HEK293 (cell line): ENCODE measurements around the gene ELF3.
A peak's percentile ranks its signal among the peaks of the same experiment; 100 is the strongest.

Experiments
- FEZF1 ChIP-seq: fragments of 450-650 bp; formaldehyde crosslinking; IDR thresholded peaks from 2 replicates; pipeline ENCODE4 v1.5.1; 2016; ENCODE audit warnings: missing biosample characterization, missing genetic modification characterization
- HOXD13 ChIP-seq: sonication (generic); formaldehyde crosslinking; IDR thresholded peaks from 2 replicates; pipeline ENCODE4 v1.8.0; 2022; ENCODE audit warnings: missing genetic modification reagents, borderline replicate concordance
- KLF9 ChIP-seq: fragments of 450-650 bp; formaldehyde crosslinking; IDR thresholded peaks from 2 replicates; pipeline ENCODE4 v1.5.1; 2016; ENCODE audit warnings: missing biosample characterization, missing genetic modification characterization, low read depth
- MYNN ChIP-seq: fragments of 450-650 bp; formaldehyde crosslinking; IDR thresholded peaks from 2 replicates; pipeline ENCODE4 v1.5.1; 2016; ENCODE audit warnings: missing biosample characterization, missing genetic modification characterization, borderline replicate concordance
- MZF1 ChIP-seq: fragments of 450-650 bp; formaldehyde crosslinking; IDR thresholded peaks from 2 replicates; pipeline ENCODE4 v1.5.1; 2017; ENCODE audit warnings: missing biosample characterization, missing genetic modification characterization, borderline replicate concordance
- SALL2 ChIP-seq: fragments of 450-650 bp; formaldehyde crosslinking; IDR thresholded peaks from 2 replicates; pipeline ENCODE4 v1.5.0; 2017; ENCODE audit warnings: missing biosample characterization, mild to moderate bottlenecking, missing genetic modification characterization, borderline replicate concordance
- SP2 ChIP-seq: fragments of 450-650 bp; formaldehyde crosslinking; IDR thresholded peaks from 2 replicates; pipeline ENCODE4 v1.5.1; 2016; ENCODE audit warnings: missing biosample characterization, missing genetic modification characterization
- TCF7L2 ChIP-seq: IDR thresholded peaks from 2 replicates; pipeline ENCODE4 v1.6.1; 2011; ENCODE audit warnings: low read depth, mild to moderate bottlenecking, inconsistent platforms, low read length, moderate library complexity, borderline replicate concordance
- YY2 ChIP-seq: fragments of 450-650 bp; formaldehyde crosslinking; IDR thresholded peaks from 2 replicates; pipeline ENCODE4 v1.5.1; 2016; ENCODE audit warnings: missing biosample characterization, missing genetic modification characterization
- ZBTB20 ChIP-seq: fragments of 450-650 bp; formaldehyde crosslinking; IDR thresholded peaks from 2 replicates; pipeline ENCODE4 v1.5.1; 2016; ENCODE audit warnings: missing biosample characterization, missing genetic modification characterization
- ZNF112 ChIP-seq: fragments of 450-650 bp; formaldehyde crosslinking; IDR thresholded peaks from 2 replicates; pipeline ENCODE4 v1.5.0; 2017; ENCODE audit warnings: missing biosample characterization, missing genetic modification characterization
- ZNF121 ChIP-seq: fragments of 450-650 bp; formaldehyde crosslinking; IDR thresholded peaks from 2 replicates; pipeline ENCODE4 v1.5.1; 2016; ENCODE audit warnings: missing biosample characterization, missing genetic modification characterization
- ZNF146 ChIP-seq: fragments of 450-650 bp; formaldehyde crosslinking; IDR thresholded peaks from 2 replicates; pipeline ENCODE4 v1.5.1; 2016; ENCODE audit warnings: missing biosample characterization, missing genetic modification characterization
- ZNF16 ChIP-seq: fragments of 450-650 bp; formaldehyde crosslinking; IDR thresholded peaks from 2 replicates; pipeline ENCODE4 v1.5.1; 2016; ENCODE audit warnings: low read depth, missing biosample characterization, missing genetic modification characterization
- ZNF221 ChIP-seq: fragments of 450-650 bp; formaldehyde crosslinking; IDR thresholded peaks from 2 replicates; pipeline ENCODE4 v1.5.1; 2017; ENCODE audit warnings: missing biosample characterization, missing genetic modification characterization, borderline replicate concordance
- ZNF239 ChIP-seq: fragments of 450-650 bp; formaldehyde crosslinking; IDR thresholded peaks from 2 replicates; pipeline ENCODE4 v1.5.1; 2016; ENCODE audit warnings: missing biosample characterization, missing genetic modification characterization
- ZNF24 ChIP-seq: fragments of 450-650 bp; formaldehyde crosslinking; IDR thresholded peaks from 2 replicates; pipeline ENCODE4 v1.5.1; 2016; ENCODE audit warnings: missing biosample characterization, missing genetic modification characterization
- ZNF530 ChIP-seq: fragments of 450-650 bp; formaldehyde crosslinking; IDR thresholded peaks from 2 replicates; pipeline ENCODE4 v1.5.1; 2016; ENCODE audit warnings: low read depth, missing biosample characterization, missing genetic modification characterization
- ZNF624 ChIP-seq: fragments of 450-650 bp; formaldehyde crosslinking; IDR thresholded peaks from 2 replicates; pipeline ENCODE4 v1.5.1; 2017; ENCODE audit warnings: missing biosample characterization, missing genetic modification characterization
- ZNF670 ChIP-seq: fragments of 450-650 bp; formaldehyde crosslinking; IDR thresholded peaks from 2 replicates; pipeline ENCODE4 v1.5.1; 2016; ENCODE audit warnings: missing biosample characterization, missing genetic modification characterization, low read depth
- ZNF791 ChIP-seq: fragments of 450-650 bp; formaldehyde crosslinking; IDR thresholded peaks from 2 replicates; pipeline ENCODE4 v1.5.1; 2016; ENCODE audit warnings: missing biosample characterization, missing genetic modification characterization
- TF ChIP-seq, protein P1 (sequence below): fragments of 450-650 bp; formaldehyde crosslinking; IDR thresholded peaks from 2 replicates; pipeline ENCODE4 v1.5.1; 2016; ENCODE audit warnings: missing biosample characterization, missing genetic modification characterization
- TF ChIP-seq, protein P2 (sequence below): sonication (generic); formaldehyde crosslinking; IDR thresholded peaks from 2 replicates; pipeline ENCODE4 v1.8.1; 2022; ENCODE audit warnings: mild to moderate bottlenecking, moderate library complexity, missing genetic modification reagents
- TF ChIP-seq, protein P3 (sequence below): fragments of 450-650 bp; formaldehyde crosslinking; IDR thresholded peaks from 2 replicates; pipeline ENCODE4 v1.5.1; 2017; ENCODE audit warnings: missing biosample characterization, missing genetic modification characterization
- TF ChIP-seq, protein P4 (sequence below): fragments of 450-650 bp; formaldehyde crosslinking; IDR thresholded peaks from 2 replicates; pipeline ENCODE4 v1.5.1; 2016; ENCODE audit warnings: missing biosample characterization, missing genetic modification characterization
- TF ChIP-seq, protein P5 (sequence below): fragments of 450-650 bp; IDR thresholded peaks from 2 replicates; pipeline ENCODE4 v1.5.1; 2018; ENCODE audit warnings: missing biosample characterization, mild to moderate bottlenecking, missing genetic modification characterization
- TF ChIP-seq, protein P6 (sequence below): fragments of 450-650 bp; formaldehyde crosslinking; IDR thresholded peaks from 2 replicates; pipeline ENCODE4 v1.5.1; 2016; ENCODE audit warnings: missing biosample characterization, missing genetic modification characterization, low read depth
- TF ChIP-seq, protein P7 (sequence below): fragments of 450-650 bp; formaldehyde crosslinking; IDR thresholded peaks from 2 replicates; pipeline ENCODE4 v1.5.1; 2016; ENCODE audit warnings: missing biosample characterization, missing genetic modification characterization

ELF3 gene

DNA sequence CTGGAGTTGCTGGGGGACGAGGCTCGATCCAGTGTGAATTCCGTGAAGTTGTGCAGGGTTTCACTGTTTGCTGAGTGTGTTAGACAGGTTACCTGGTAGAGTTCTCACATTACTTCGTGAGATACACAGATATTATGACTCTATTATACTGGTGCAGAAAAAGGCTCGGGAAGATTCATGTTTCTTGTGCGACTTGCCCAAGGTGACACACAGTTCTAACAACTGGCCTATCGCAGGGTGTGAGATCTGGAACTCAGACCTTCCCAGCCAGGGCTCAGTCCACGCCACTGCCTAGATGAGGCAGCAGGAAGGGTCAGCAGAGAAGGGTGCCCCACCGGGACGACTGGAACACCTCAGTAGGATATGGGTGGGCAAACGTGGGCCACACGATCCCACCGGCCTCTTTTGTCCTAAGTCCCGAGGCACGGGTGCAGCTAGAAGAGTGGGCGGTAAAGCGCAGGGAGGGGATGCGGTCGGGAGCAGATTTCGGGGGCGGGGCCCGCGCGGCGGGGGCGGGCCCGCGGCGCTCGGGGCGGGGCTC, 28.2 kb upstream of the ELF3 start (continued):
- TF ChIP-seq MYNN (tag by site-specific recombination) (no peak), ZNF239 (tag by site-specific recombination) (no peak), ZNF16 (tag by site-specific recombination) (no peak), FEZF1 (no peak), ZNF146 (tag by site-specific recombination) (no peak), TCF7L2 (no peak), ZNF112 (tag by site-specific recombination) (no peak), KLF9 (tag by site-specific recombination) (peak; percentile 56; the same call in 1 of the 2 replicates), ZNF791 (tag by site-specific recombination) (no peak), ZNF530 (tag by site-specific recombination) (no peak), SP2 (tag by site-specific recombination) (peak; percentile 46), ZNF670 (tag by site-specific recombination) (no peak), ZNF221 (no peak), HOXD13 (CRISPR knock-in tag) (no peak), ZNF121 (tag by site-specific recombination) (no peak), ZBTB20 (tag by site-specific recombination) (peak; percentile 9; the same call in 1 of the 2 replicates), ZNF24 (no peak), MZF1 (0 out of 2 replicates have a peak, but pooled peaks have one; percentile 7), ZNF624 (tag by site-specific recombination) (no peak), SALL2 (tag by site-specific recombination) (no peak), YY2 (tag by site-specific recombination) (no peak)
- TF ChIP-seq, protein P1, sequence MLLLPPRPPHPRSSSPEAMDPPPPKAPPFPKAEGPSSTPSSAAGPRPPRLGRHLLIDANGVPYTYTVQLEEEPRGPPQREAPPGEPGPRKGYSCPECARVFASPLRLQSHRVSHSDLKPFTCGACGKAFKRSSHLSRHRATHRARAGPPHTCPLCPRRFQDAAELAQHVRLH, result no peak
- TF ChIP-seq, protein P2, sequence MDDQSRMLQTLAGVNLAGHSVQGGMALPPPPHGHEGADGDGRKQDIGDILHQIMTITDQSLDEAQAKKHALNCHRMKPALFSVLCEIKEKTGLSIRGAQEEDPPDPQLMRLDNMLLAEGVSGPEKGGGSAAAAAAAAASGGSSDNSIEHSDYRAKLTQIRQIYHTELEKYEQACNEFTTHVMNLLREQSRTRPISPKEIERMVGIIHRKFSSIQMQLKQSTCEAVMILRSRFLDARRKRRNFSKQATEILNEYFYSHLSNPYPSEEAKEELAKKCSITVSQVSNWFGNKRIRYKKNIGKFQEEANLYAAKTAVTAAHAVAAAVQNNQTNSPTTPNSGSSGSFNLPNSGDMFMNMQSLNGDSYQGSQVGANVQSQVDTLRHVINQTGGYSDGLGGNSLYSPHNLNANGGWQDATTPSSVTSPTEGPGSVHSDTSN (CRISPR knock-in tag), result no peak
- TF ChIP-seq, protein P3, sequence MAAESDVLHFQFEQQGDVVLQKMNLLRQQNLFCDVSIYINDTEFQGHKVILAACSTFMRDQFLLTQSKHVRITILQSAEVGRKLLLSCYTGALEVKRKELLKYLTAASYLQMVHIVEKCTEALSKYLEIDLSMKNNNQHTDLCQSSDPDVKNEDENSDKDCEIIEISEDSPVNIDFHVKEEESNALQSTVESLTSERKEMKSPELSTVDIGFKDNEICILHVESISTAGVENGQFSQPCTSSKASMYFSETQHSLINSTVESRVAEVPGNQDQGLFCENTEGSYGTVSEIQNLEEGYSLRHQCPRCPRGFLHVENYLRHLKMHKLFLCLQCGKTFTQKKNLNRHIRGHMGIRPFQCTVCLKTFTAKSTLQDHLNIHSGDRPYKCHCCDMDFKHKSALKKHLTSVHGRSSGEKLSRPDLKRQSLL, result no peak
- TF ChIP-seq, protein P4, sequence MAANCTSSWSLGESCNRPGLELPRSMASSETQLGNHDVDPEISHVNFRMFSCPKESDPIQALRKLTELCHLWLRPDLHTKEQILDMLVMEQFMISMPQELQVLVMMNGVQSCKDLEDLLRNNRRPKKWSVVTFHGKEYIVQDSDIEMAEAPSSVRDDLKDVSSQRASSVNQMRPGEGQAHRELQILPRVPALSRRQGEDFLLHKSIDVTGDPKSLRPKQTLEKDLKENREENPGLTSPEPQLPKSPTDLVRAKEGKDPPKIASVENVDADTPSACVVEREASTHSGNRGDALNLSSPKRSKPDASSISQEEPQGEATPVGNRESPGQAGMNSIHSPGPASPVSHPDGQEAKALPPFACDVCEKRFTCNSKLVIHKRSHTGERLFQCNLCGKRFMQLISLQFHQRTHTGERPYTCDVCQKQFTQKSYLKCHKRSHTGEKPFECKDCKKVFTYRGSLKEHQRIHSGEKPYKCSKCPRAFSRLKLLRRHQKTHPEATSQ (tag by site-specific recombination), result no peak
- TF ChIP-seq, protein P5, sequence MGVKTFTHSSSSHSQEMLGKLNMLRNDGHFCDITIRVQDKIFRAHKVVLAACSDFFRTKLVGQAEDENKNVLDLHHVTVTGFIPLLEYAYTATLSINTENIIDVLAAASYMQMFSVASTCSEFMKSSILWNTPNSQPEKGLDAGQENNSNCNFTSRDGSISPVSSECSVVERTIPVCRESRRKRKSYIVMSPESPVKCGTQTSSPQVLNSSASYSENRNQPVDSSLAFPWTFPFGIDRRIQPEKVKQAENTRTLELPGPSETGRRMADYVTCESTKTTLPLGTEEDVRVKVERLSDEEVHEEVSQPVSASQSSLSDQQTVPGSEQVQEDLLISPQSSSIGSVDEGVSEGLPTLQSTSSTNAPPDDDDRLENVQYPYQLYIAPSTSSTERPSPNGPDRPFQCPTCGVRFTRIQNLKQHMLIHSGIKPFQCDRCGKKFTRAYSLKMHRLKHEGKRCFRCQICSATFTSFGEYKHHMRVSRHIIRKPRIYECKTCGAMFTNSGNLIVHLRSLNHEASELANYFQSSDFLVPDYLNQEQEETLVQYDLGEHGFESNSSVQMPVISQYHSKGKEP (tag by site-specific recombination), result no peak
- TF ChIP-seq, protein P6, sequence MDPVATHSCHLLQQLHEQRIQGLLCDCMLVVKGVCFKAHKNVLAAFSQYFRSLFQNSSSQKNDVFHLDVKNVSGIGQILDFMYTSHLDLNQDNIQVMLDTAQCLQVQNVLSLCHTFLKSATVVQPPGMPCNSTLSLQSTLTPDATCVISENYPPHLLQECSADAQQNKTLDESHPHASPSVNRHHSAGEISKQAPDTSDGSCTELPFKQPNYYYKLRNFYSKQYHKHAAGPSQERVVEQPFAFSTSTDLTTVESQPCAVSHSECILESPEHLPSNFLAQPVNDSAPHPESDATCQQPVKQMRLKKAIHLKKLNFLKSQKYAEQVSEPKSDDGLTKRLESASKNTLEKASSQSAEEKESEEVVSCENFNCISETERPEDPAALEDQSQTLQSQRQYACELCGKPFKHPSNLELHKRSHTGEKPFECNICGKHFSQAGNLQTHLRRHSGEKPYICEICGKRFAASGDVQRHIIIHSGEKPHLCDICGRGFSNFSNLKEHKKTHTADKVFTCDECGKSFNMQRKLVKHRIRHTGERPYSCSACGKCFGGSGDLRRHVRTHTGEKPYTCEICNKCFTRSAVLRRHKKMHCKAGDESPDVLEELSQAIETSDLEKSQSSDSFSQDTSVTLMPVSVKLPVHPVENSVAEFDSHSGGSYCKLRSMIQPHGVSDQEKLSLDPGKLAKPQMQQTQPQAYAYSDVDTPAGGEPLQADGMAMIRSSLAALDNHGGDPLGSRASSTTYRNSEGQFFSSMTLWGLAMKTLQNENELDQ (tag by site-specific recombination), result no peak
- TF ChIP-seq, protein P7, sequence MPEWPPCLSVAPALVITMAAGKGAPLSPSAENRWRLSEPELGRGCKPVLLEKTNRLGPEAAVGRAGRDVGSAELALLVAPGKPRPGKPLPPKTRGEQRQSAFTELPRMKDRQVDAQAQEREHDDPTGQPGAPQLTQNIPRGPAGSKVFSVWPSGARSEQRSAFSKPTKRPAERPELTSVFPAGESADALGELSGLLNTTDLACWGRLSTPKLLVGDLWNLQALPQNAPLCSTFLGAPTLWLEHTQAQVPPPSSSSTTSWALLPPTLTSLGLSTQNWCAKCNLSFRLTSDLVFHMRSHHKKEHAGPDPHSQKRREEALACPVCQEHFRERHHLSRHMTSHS, result no peak
